Cardiac muscle cell (in vitro differentiated cells and primary cell): ENCODE results near the gene RIMBP2. TPM values are rescaled to one million over a fixed set of nuclear protein-coding genes. Genes with fewer than 3 reads are reported as not detected.

Experiments
- DNase-seq, 2 donors: peaks; one replicate each; pipeline versions ENCODE4 v3.0.0 to v3.0.0-alpha.2; 2010 to 2017; ENCODE audit warnings: low read depth in 1 of 2, low spot score in 1 of 2
- H3K27ac ChIP-seq: fragments of 200-600 bp; sonication (generic); 2 replicates; pipeline ENCODE4 v1.5.1; 2016
- H3K27me3 ChIP-seq: fragments of 200-600 bp; sonication (generic); 2 replicates; pipeline ENCODE4 v1.6.0; 2016; ENCODE audit warnings: control low read depth
- H3K36me3 ChIP-seq: fragments of 200-600 bp; sonication (generic); 2 replicates; pipeline ENCODE4 v1.5.1; 2016; ENCODE audit warnings: control low read depth
- H3K4me1 ChIP-seq: fragments of 200-600 bp; sonication (generic); 2 replicates; pipeline ENCODE4 v1.8.1; 2017; ENCODE audit warnings: low read depth, mild to moderate bottlenecking, mixed run types
- H3K4me3 ChIP-seq: fragments of 200-600 bp; sonication (generic); 2 replicates; pipeline ENCODE4 v1.5.1; 2016; ENCODE audit warnings: mild to moderate bottlenecking
- H3K9me3 ChIP-seq: fragments of 200-600 bp; sonication (generic); 2 replicates; pipeline ENCODE4 v1.5.1; 2017; ENCODE audit warnings: low read depth, mild to moderate bottlenecking, control low read depth
- polyA plus RNA-seq: library from polyadenylated mRNA; unstranded; fragments of >200 nt; fragmentation: Nextera tagmentation; extraction: Ambion mirVana; gene quantifications from 2 replicates; pipeline ENCODE4 v1.2.1, GENCODE V29; 2016
- total RNA-seq: library from RNA; depleted of rRNA; stranded (reverse); fragments of >200 nt; gene quantifications from 2 replicates; pipeline ENCODE4 v1.2.3, GENCODE V29; 2016
- TF ChIP-seq, protein P1 (sequence below): IDR thresholded peaks from 2 replicates; pipeline ENCODE4 v1.5.1; 2012; ENCODE audit warnings: low read depth, mild to moderate bottlenecking, low read length

RIMBP2 gene
- total and polyA plus RNA-seq, 2 experiments from 2014 or later, result 2.6 to 10.5 TPM

DNA sequence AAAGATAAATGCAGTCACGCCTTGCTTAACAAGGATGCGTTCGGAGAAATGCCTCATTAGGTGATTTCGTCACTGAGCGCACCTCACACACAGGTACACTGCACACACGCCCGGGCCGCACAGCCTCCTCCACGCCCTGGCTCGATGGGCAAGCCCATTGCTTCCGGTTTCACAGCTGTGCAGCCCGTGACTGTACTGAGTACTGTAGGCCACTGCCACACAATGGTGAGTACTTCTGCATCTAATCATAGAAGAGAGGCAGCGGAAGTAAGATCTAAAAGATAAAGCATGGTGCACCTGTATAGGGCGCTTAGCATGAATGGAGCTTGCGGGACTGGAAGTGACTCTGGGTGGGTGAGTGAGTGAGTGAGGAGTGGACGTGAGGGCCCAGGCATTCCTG is 4.3 kb downstream of the RIMBP2 start:
- H3K27ac ChIP-seq, result no peak overlapping the region
- H3K4me1 ChIP-seq, result peaks cover 6% of the 10 kb centered on the region
- TF ChIP-seq, protein P1, sequence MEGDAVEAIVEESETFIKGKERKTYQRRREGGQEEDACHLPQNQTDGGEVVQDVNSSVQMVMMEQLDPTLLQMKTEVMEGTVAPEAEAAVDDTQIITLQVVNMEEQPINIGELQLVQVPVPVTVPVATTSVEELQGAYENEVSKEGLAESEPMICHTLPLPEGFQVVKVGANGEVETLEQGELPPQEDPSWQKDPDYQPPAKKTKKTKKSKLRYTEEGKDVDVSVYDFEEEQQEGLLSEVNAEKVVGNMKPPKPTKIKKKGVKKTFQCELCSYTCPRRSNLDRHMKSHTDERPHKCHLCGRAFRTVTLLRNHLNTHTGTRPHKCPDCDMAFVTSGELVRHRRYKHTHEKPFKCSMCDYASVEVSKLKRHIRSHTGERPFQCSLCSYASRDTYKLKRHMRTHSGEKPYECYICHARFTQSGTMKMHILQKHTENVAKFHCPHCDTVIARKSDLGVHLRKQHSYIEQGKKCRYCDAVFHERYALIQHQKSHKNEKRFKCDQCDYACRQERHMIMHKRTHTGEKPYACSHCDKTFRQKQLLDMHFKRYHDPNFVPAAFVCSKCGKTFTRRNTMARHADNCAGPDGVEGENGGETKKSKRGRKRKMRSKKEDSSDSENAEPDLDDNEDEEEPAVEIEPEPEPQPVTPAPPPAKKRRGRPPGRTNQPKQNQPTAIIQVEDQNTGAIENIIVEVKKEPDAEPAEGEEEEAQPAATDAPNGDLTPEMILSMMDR, result no peak
- no peak overlapping the region for H3K4me3 ChIP-seq
- no peaks in the 10 kb centered on the region for H3K9me3 ChIP-seq
- H3K36me3 ChIP-seq, result no peaks in the 10 kb centered on the region
- peaks cover 44% of the 10 kb centered on the region for H3K27me3 ChIP-seq
- DNase-seq, result no peak

DNA sequence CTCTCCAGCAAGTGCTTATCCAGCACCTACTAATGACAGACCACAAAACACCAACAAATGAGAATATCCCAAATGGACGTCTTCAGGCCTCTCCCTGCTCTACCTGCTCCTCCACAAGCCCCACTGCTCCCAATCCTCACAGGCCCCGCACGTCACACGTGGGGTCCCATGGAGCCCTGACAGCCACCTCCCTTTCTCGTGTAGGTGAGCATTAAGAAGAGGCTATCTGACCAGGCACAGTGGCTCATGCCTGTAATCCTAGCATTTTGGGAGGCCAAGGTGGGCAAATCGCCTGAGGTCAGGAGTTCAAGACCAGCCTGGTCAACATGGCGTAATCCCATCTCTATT is 5.4 kb downstream of the RIMBP2 start:
- DNase-seq, result no peak
- TF ChIP-seq, protein P1, result no peak
- H3K27ac ChIP-seq, result no peak overlapping the region
- H3K9me3 ChIP-seq, result no peaks in the 10 kb centered on the region
- no peak overlapping the region for H3K4me3 ChIP-seq
- peaks cover 6% of the 10 kb centered on the region for H3K4me1 ChIP-seq
- no peaks in the 10 kb centered on the region for H3K36me3 ChIP-seq
- H3K27me3 ChIP-seq, result peaks cover 43% of the 10 kb centered on the region

DNA sequence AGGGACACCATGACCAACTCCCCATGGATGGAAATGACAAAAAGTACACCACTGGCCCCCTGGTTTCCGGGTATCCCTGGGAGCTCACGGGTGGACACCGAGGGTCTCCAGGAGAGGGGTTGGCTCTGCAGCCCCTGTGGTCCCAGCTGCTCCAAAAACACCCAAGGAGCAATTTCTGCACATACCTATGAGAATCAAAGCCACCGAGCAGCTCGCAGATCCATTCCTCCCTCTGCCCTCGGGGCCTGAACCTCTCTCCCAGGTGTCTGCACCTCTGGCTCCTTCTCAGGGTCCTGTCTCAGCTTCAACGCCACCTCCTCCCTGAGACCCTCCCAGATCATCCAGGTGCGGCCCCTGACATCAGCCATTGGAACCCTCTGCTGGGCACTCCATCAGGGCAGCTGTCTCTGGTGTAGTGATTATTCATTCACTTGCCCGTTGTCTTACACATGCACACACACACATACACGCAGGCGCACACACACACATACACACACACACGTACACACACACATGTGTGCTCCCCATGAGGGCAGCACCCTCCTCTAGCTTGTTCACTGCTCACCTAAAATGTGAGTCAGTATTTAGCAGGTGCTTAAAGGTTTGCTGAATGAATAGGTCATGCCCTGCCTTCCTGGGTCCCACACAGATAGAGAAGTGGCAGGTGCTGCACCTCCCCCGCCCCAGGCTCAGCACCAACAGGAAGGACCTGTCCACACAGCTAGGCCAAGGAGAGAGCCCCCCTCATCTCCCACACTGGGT is 5.9 kb downstream of the RIMBP2 start:
- Histone ChIP-seq H3K4me1 (peaks cover 6% of the 10 kb centered on the region), H3K27ac (no peak overlapping the region), H3K27me3 (peaks cover 37% of the 10 kb centered on the region), H3K36me3 (no peaks in the 10 kb centered on the region), H3K9me3 (no peaks in the 10 kb centered on the region), H3K4me3 (no peak overlapping the region)
- DNase-seq, result no peak
- TF ChIP-seq, protein P1, result no peak

DNA sequence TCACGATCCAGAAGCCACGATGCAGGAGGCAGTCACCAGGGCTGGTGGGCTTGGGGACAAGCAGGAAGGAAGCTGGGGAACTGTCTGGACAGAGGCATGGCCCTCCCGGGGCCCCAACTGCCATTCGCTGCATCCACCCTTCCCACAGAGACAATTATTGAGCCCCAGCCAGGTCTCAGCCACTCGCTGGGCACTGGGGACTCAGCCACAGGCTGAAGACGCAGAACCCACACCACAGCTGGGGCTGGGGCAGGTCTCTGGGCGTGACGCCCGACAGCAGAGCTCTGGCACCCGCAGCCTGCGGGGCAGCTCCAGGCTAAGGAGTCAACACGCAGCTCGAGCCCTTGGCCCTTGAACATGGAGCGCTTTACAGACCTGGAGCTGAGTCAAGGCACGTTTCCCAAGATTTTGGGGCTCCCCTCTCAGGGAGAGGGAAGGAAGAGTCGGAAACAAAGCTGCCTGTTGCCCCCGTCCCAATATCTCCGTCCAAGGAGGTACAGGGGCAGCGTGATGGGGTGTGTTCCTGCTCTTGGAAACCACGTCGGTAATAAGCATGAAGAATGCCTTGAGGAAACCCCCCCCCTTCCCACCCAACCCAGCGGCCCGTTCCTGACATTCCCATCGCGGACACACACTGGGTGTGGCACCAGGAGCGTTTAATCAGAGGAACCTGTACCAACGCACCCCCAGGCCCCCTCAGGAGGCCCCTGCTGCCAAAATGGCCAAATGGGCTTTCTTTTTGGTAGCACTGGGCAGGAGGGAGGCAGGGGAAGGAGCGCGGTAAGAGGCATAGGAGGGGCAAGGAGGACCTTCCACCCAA is 6.7 kb downstream of the RIMBP2 start:
- peaks cover 30% of the 10 kb centered on the region for H3K27me3 ChIP-seq
- TF ChIP-seq, protein P1, result no peak
- no peak for DNase-seq

DNA sequence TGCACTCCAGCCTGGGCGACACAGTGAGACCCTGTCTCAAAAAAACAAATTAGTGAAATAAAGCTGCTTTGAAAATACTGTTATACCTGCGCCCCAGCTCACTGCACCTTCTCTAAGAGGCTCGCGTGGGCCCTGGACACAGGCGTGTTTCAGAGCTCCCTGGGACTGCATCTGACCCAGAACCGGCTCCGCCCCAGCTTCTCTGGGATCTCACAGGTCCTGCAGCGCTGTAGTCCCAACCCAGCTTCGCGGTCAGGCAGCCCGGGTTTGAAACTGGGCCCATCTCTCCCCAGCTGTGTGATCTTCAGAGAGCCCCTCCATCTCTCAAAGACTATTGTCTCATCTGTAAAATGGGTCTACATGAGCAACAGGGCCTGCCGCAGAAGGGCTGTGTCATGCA is 7.5 kb downstream of the RIMBP2 start:
- TF ChIP-seq, protein P1, result no peak
- H3K9me3 ChIP-seq, result no peaks in the 10 kb centered on the region
- peaks cover 22% of the 10 kb centered on the region for H3K27me3 ChIP-seq
- H3K4me1 ChIP-seq, result no peaks in the 10 kb centered on the region
- no peak overlapping the region for H3K27ac ChIP-seq
- H3K4me3 ChIP-seq, result no peak overlapping the region
- no peaks in the 10 kb centered on the region for H3K36me3 ChIP-seq
- no peak for DNase-seq

More for the DNA sequence above, 6.7 kb downstream of the RIMBP2 start:
- Histone ChIP-seq H3K9me3 (no peaks in the 10 kb centered on the region), H3K36me3 (no peaks in the 10 kb centered on the region), H3K4me3 (no peak overlapping the region), H3K27ac (no peak overlapping the region), H3K4me1 (peaks cover 2% of the 10 kb centered on the region)
